Astrocyte of the spinal cord (primary cell): ENCODE data around the gene FBLIM1.

ENCODE experiments used
- DNase-seq: peaks from one replicate; pipeline ENCODE4 v3.0.0; 2011; ENCODE audit warnings: low read depth, low spot score
- H3K4me3 ChIP-seq: 2 replicates; pipeline ENCODE4 v1.5.1; 2011; ENCODE audit warnings: low read depth, mild to moderate bottlenecking, low read length, moderate library complexity
- CTCF ChIP-seq: IDR thresholded peaks from 2 replicates; pipeline ENCODE4 v1.5.1; 2012; ENCODE audit warnings: low read depth, mild to moderate bottlenecking, low read length, inconsistent platforms
- in situ Hi-C: cut with HindIII; loops from 2 replicates; pipeline ENCODE4 v1.10.0; 2017; ENCODE audit warnings: low sequenced_read_pairs

The FBLIM1 gene

GRCh38 chr1:15719381-15720120, 39.0 kb upstream of the FBLIM1 start:
- no peak for DNase-seq
- in situ Hi-C loops, result no loop called here
- H3K4me3 ChIP-seq, result no peak overlapping the region
- no peak for TF ChIP-seq CTCF

DNA sequence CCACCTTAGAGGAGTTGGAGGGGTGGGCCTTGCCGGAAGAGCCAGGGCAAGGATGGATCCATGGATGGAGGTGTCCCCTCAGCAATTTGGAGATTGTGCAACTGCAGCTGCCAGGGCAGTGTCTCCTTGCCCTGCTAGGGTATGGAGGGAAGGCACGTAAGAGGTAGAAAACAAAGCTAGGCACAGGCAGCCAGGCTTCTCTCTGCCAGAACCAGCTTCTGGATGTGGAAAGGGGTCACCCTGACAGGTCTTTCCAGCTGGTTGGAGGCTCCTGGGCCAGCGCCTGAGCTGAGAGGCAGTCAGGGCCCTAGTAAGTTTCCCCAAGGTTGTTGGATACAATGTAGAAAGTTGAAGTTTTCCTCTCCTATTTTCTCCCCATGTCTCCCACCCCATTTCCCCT, 37.7 kb upstream of the FBLIM1 start:
- no peak overlapping the region for H3K4me3 ChIP-seq
- in situ Hi-C loops, result no loop called here
- TF ChIP-seq CTCF, result no peak
- DNase-seq, result no peak

GRCh38 chr1:15722411-15722810, 36.2 kb upstream of the FBLIM1 start:
- TF ChIP-seq CTCF, result no peak
- no peak overlapping the region for H3K4me3 ChIP-seq
- in situ Hi-C loops, result no loop called here
- no peak for DNase-seq

GRCh38 chr1:15722836-15723532, 35.6 kb upstream of the FBLIM1 start:
- H3K4me3 ChIP-seq, result no peak overlapping the region
- TF ChIP-seq CTCF, result no peak
- no peak for DNase-seq
- in situ Hi-C loops, result no loop called here

DNA sequence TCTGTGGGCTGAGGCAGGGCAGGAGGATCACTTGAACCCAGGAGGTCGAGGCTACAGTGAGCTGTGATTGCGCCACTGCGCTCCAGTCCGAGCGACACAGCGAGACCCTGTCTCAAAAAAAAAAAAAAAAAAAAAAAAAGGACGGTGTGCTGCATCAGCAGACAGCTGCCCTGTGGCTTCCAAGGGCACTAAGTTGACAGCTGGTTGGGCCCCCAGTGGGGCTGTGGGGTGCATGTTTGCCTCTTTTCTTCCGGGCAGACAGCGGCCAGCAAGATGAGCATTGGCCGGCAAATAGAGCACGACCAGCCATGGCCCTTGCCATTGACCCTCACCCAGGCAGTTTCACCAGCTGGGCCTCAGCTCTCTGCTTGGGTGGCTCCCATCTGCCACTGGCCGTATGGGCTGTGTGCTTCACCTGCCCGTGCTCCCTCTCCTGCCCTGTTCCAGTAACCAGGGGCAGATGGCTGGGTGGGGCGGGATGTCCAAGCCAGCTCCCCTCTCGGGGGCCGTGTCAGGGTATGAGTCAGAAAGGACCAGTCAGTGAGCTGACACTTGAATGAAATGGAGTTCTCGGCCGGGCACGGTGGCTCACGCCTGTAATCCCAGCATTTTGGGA, 34.9 kb upstream of the FBLIM1 start:
- in situ Hi-C loops, result no loop called here
- H3K4me3 ChIP-seq, result no peak overlapping the region
- DNase-seq, result no peak
- no peak for TF ChIP-seq CTCF

GRCh38 chr1:15724949-15725880, 33.4 kb upstream of the FBLIM1 start:
- DNase-seq, result no peak
- no peak overlapping the region for H3K4me3 ChIP-seq
- in situ Hi-C loops, result no loop called here
- no peak for TF ChIP-seq CTCF
